Suprapubic skin (tissue), 4 donors: ENCODE data around the gene NR4A1.

ENCODE experiments used
- EP300 ChIP-seq: sonication (generic); formaldehyde crosslinking; IDR thresholded peaks from one replicate; pipeline ENCODE4 v1.6.1; 2017; ENCODE audit warnings: antibody characterized with exemption
- POLR2A ChIP-seq, 2 donors: fragments of 450-650 bp; IDR thresholded peaks; one replicate each; pipeline ENCODE4 v1.6.1; 2017; ENCODE audit warnings: antibody characterized with exemption in 2 of 2, mild to moderate bottlenecking in 2 of 2, moderate library complexity in 2 of 2
- POLR2AphosphoS5 ChIP-seq, 3 donors: sonication (generic); formaldehyde crosslinking; IDR thresholded peaks; one replicate each; pipeline ENCODE4 v1.6.1; 2017; ENCODE audit warnings: antibody characterized with exemption in 3 of 3
- TF ChIP-seq, protein P1 (sequence below), 2 donors: fragments of 200-600 bp in 1 of 2; fragments of 450-650 bp in 1 of 2; sonication (generic) in 1 of 2; IDR thresholded peaks; one replicate each; pipeline ENCODE4 v1.5.1; 2016 to 2019; ENCODE audit warnings: antibody characterized with exemption in 2 of 2, mild to moderate bottlenecking in 1 of 2, moderate library complexity in 1 of 2

- TF ChIP-seq, protein P1, sequence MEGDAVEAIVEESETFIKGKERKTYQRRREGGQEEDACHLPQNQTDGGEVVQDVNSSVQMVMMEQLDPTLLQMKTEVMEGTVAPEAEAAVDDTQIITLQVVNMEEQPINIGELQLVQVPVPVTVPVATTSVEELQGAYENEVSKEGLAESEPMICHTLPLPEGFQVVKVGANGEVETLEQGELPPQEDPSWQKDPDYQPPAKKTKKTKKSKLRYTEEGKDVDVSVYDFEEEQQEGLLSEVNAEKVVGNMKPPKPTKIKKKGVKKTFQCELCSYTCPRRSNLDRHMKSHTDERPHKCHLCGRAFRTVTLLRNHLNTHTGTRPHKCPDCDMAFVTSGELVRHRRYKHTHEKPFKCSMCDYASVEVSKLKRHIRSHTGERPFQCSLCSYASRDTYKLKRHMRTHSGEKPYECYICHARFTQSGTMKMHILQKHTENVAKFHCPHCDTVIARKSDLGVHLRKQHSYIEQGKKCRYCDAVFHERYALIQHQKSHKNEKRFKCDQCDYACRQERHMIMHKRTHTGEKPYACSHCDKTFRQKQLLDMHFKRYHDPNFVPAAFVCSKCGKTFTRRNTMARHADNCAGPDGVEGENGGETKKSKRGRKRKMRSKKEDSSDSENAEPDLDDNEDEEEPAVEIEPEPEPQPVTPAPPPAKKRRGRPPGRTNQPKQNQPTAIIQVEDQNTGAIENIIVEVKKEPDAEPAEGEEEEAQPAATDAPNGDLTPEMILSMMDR (IDR thresholded peaks at IDR 0.05) = no peak
- TF ChIP-seq POLR2AphosphoS5 (IDR thresholded peaks at IDR 0.05) = no peak
- no peak for TF ChIP-seq POLR2A (IDR thresholded peaks at IDR 0.05)
- TF ChIP-seq EP300 = no peak
Measured at GRCh38 chr12:52084491-52085231, 33.4 kb downstream of the NR4A1 start.
